GM19438 (cell line): ENCODE data around the gene PABPC4L.
"Not testable (repeated sequence)": the region's sequence is repeated elsewhere in the genome, so short reads cannot be mapped to it uniquely, and the experiment has no call there.

ENCODE experiments used
- ATAC-seq: cut with Tn5 transposase; IDR thresholded peaks from one replicate; pipeline ENCODE4 v1.9.1; 2021; ENCODE audit warnings: low read depth; ENCODE audit not compliant: unreplicated experiment

The PABPC4L gene

DNA sequence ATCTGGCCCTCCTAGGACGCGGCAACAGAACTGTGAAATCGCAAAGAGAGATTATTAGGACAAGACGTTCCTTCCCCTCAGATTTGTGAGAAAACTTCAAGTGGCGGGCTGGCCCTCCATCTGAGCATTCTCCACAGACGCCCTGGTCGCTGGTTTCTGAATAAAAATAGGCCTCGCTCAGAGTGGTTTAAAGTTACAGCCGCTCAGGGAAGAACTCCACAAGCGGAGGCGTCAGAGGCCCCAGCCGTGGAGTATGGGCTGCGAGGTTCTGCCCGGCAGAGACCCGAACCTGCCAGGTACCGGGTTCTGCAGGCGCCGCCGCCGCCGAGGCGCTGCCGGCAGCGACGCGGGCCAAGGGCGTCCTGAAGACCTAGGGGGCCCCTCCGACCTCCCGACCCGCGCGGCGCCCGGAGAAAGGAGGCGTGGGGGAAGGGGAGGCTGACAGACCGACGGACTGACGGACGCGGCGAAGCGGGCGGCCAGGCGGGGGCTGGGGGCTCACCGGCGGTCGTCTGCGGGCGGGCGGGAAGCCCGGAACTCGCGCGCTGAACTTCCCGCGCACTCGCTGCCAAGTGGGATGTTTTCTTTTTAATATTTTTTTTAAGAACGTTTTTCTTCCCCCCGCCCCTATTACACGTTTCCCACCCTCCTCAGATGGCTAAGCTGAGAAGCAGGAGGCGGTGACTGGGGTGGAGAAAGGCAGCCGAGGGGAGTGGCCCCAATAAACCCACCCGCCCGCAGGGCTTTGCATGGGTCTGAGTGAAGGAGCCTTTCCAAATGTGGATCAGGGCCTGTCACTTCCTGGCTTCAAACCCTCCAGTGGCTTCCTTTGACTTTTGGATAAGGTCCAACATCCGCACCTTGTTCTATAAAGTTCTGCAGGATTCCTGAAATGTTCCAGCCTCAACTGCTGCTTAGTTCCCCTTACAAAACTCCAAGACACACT is at the start of gene PABPC4L:
Gene PABPC4L, minus strand, starts transcription at position 574 of the 946 bp plus-strand sequence. CDS start 770 bp downstream, outside the sequence.
- no peak for ATAC-seq

DNA sequence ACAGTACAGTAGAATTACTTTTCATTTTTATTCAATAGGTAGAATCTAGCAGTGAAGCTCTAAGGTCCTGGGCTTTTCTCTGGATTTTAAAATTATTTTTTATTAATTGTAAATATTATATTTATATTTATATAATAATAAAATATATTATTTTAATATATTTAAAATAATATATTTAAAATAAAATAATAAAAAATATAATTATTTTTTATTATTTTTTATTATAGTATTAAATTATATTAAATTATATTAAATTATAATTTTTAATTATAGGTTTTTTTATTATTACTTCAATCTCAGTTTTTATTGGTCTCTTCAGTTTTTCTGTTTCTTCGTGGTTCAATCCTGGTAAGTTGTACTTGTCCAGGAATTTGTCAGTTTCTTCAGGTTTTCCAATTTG is 49.7 kb upstream of the PABPC4L start:
- no peak for ATAC-seq

GRCh38 chr4:134243742-134244713 is 42.4 kb upstream of the PABPC4L start:
- no peak for ATAC-seq

DNA sequence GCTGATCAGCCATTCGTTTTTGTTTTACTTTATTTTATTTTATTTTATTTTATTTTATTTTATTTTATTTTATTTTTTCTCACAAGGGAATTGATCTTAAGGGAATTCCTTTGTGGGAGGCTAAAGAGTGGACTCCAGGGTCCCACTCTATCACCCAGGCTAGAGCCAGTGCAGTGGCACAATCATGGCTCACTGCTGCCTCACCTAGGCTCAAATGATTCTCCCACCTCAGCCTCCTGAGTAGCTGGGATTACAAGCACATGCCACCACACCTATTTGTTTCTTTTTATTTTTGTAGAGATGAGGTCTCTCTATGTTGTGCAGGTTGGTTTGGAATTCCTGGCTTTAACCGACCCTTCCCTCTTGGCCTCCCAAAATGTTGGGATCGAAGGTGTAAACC is 17.5 kb upstream of the PABPC4L start:
- no peak for ATAC-seq

DNA sequence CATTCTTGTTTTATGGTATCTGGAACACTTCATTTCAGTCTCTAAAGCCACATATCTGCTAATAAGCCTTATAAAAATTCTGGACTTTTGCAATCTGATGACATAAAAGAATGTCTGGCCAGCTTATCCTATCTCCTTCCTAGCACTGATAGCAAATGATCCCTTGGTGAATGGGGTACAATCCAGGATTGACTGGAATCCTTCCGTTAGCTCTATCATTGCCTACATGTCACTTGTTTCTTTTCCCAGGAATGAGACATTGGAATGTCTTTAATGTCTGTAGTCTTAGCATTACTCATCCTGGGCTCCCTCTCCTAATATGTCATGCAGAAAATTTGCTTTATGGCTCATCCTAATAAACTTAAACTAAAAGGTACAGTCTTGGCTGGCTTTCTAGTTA is 14.8 kb upstream of the PABPC4L start:
- ATAC-seq: no peak

DNA sequence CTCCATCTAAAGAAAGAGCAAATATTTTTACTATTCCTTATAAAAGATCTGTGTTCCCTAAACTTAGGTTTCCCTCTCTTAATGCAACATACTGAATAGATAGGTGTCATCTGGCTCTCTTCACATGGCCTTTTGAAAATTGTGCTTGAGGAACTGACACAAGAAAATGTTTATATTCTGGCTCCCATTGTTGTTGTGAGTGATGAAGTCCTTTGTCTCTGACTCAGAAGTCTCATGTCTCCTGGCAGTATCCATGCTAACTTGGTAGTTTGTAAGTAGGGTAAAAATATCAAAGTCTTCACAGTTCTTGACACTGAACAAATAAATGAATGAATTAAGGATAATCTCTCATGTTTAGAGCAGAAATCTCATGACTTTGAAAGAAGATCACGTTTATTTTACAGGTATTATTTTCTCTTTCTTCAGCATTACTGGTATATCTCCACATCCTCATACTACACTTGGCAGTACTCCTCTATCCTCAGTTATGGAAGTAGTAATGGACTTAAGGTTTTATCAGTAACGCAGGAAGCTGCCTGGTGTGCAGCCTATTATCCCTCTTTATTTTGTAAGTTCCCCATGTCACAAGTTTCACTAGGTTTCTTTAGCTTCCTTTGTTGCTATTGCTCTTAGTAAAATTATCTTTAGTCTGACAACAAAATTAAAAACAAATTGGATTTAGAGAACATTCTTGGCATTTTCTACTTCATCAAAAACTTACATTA is 14.2 kb upstream of the PABPC4L start:
- ATAC-seq: no peak

DNA sequence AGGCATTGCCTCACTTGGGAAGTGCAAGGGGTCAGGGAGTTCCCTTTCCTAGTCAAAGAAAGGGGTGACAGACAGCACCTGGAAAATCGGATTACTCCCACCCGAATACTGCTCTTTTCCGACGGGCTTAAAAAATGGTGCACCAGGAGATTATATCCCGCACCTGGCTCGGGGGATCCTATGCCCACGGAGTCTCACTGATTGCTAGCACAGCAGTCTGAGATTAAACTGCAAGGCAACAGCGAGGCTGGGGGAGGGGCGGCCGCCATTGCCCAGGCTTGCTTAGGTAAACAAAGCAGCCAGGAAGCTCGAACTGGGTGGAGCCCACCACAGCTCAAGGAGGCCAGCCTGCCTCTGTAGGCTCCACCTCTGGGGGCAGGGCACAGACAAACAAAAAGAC is 6.4 kb upstream of the PABPC4L start:
- ATAC-seq: not testable (repeated sequence)

DNA sequence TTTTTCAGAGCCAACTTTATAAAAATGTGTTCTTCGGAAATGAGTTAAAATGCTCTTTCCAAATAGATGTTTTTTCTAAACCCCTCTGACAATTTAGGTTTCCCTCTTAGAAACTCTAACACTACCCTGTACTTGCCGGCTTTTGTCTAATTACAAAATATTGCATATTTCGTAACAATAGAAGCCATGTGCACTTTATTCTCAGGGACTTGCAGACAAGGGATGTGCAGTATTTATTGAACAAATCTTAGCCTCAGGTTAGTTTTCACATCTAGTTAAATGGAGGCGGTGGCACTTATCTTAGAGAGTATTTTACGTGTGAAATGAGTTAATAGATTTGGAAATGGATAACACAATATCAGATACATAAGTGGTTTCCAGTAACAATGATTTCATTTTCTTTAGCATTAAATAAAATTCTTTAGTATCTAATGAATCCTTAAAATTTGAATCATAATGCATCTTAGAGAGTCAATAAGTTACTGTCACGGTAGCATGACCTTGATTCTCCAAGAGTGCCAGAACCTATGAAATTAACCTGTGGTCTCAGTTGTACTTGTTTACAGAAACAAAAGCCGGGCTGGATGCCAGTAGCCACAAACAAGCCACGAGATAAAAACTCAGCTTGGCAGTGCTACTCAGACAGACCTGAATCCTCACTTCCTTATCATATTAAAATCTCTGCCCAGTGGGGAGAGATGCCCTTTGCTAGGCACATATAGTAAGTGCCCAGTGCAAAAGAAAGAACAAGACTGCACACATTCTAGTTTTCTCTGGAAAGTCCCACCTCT is 772 bp upstream of the PABPC4L start:
- no peak for ATAC-seq

GRCh38 chr4:134200811-134201215 is 776 bp downstream of the PABPC4L start:
- no peak for ATAC-seq

DNA sequence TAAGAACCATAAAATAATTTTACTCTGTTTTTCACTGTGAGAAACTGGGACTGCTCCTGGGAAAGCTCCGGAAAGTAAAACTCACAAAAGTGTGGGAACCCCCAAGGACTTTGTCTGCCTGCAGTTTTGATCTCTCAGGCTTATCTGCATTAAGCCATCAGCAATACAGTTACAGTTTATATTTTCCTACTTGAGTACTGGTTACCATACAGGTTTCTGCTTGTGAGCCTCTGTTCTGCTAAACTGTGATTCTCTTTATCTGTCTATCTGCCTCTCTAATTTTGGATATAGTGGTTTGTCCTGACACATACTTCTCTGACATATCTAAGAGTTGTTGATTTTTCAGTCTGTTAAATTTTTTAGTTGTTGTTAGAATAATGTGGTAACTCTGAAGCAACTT is 11.6 kb downstream of the PABPC4L start:
- ATAC-seq: no peak

GRCh38 chr4:134189480-134189879 is 12.1 kb downstream of the PABPC4L start:
- no peak for ATAC-seq

GRCh38 chr4:134178706-134179105 is 22.9 kb downstream of the PABPC4L start:
- no peak for ATAC-seq

- ATAC-seq: no peak
Measured at GRCh38 chr4:134174271-134174670, 27.3 kb downstream of the PABPC4L start.

DNA sequence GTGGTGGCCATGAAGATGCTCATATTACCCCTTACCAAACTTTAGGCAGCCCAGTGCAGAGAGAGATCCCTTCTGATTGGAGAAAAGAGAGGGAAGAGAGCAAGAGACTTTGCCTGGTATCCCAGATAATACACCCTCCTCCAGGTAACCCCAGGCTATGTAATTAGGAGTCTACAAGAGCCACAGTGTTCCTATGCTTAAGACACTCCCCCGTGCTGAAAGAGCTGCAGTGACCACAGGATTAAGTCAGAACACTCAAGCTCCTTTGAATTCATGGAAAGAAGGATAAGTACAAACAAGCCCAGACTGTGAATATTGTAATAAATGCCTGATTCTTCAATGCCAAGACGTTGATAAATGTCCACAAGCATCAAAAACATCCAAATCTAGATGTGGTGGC is 41.4 kb downstream of the PABPC4L start:
- no peak for ATAC-seq

DNA sequence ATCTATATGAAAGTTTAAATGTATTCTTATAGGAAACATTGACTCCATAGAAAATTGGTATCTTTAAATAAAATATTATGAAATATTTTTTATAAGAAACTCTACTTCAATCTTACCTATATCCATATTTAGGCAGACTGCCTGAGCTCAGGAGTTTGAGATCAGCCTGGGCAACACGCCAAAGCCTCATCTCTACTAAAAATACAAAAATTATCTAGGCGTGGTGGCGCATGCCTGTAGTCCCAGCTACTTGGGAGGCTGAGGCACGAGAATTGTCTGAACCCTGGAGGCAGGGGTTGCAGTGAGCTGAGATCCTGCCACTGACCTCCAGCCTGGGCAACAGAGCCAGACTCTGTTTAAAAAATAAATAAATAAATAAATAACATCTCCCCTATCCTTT is 47.5 kb downstream of the PABPC4L start:
- ATAC-seq: no peak

DNA sequence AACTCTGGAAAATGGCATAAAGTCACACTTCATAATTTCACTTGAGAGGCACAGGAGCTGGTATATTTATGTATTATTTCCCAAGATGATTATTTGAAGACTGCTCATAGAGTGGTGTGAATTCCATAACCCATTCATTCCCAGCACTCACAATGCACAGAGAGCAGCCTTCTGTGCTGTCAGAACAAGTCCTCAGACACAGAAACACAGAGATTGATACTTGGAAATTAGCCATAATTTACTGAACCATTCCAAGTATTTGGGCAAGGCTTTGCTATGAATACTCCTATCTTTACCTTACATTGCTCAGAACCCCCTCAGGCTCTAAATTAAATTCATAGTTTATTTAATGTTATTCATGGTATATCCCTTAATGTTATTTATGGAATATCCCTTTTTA is 53.6 kb downstream of the PABPC4L start:
- ATAC-seq: no peak
